GM18858 (cell line): ENCODE results near the gene LIX1.
A peak's percentile ranks its signal among the peaks of the same experiment; 100 is the strongest.
"Not testable (repeated sequence)": the region's sequence is repeated elsewhere in the genome, so short reads cannot be mapped to it uniquely, and the experiment has no call there.

Experiments used
- ATAC-seq: cut with Tn5 transposase; IDR thresholded peaks from one replicate; pipeline ENCODE4 v1.9.1; 2021; ENCODE audit not compliant: unreplicated experiment

The LIX1 gene

DNA sequence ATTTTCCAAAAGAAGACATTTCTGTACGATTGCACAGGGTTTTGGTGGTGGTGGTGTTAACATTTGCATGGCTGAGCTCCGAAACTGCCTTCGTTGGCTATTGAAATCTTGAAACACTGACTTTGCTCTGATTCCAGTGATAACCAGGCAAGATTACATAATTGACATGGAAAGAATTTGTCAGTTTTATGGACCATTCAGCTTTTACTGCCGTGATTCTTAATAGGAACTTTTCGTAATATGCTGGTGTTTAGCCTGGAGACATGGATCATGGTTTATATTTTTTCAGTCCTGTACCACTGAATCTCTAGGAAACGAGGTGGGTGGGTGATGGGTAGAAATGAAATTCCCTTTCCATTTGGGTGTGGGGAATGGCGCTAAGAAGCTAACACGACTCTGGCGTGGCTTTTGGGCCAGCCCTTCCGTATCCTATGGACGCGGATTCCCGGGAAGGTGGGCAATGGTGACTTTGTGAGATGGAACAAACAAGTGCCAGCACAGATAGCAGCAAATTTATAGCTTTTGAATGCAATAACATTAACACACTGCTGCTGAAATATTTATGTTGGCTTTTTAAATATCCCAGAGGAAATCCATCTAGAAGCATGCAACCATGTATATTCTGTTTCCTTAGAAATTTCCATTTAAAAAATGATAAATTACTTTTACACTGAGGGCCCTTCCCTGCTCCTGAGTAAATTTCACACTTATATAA is 36.8 kb downstream of the LIX1 start:
- ATAC-seq = no peak

DNA sequence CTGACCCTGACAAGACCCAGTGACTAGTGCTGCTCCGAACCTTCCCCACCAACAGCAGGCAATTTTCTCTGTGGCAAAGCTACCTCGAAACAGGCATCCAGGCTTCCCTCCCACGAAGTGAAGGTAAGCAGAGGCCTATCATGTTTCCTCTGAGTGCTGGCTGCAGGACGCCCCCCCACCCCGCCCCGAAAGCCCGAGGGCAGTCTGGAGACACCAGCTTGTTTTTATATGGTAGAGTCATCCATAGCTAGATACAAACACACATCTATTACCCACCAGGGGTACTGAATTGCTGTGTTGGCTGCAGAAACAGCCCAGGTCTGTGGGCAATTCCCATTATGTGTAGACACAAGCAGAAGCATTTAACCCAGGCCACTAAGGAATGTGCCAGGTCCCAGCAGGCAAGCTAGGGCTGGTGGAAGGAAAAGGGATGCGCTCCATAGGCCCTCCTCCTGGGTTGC is 40.4 kb downstream of the LIX1 start:
- ATAC-seq = no peak

DNA sequence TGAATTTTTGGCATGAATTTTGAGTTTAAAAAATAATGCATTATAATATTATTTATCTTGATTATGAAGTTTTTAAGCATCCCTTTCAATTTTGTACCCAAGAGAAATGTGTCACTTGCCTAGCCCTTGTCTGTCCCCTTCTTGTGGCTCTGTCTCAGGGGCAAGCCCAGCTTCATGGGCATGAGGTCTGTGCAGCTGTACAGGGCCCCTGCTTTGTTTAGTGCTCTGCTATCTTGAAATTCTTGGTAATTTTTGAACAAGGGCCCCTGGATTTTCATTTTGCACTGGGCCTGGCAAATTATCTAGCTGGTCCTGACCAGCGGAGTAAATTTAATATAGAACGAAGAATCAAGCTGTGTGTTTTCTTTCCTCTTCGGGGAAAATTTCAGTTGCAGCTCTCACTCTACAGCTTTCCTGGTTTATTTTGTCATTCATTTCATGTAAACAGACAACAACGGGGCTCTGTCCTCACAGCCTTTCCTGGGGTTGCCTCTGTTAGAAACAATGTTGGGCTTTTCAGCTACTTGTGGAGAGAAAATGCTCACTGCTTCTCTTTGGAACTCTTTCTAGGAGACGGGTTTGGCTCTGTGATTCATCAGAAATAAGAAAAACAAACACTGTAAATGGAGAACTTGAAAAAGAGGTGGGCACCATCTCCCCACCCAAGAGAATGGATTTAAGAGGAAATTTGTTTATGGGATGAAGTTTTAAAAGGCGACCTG is 41.1 kb downstream of the LIX1 start:
- no peak for ATAC-seq

DNA sequence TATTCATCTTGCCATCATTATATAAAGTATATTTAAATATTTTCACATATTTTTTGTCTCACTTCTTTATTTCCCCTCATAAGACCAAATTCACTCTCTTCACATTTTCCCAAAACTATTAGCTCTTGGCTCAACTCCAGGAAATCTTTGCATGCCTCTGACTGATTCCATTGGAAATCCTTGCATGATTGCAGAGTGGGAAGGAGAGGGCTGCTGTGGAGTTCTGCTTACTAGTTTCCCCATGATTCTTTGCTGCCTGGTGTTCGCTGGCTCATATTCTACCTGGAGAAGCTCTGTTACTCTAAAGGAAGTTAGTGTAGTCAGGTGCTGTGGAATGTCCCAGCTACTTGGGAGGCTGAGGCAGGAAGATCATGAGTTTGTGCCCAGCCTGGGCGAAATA is 41.9 kb downstream of the LIX1 start:
- no peak for ATAC-seq

DNA sequence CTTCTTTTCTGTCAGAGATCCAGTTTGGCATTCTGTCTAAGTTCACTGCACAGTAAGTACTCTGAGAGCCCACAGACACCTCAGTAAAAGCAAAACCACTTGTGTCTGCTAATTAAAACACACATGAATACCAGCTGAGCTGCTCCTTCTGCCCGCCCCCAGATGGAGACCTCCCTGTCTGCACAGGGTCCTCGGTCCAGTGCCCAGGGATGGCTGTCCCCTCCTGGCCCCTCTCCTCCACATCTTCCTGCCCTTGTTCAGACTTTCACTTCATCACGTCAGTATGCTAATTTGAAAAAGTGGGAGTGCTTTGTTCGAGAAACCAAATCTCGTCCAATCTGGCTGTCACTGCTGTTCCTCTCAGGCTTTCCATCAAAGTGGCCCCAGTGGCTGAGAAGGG is 43.5 kb downstream of the LIX1 start:
- no peak for ATAC-seq

DNA sequence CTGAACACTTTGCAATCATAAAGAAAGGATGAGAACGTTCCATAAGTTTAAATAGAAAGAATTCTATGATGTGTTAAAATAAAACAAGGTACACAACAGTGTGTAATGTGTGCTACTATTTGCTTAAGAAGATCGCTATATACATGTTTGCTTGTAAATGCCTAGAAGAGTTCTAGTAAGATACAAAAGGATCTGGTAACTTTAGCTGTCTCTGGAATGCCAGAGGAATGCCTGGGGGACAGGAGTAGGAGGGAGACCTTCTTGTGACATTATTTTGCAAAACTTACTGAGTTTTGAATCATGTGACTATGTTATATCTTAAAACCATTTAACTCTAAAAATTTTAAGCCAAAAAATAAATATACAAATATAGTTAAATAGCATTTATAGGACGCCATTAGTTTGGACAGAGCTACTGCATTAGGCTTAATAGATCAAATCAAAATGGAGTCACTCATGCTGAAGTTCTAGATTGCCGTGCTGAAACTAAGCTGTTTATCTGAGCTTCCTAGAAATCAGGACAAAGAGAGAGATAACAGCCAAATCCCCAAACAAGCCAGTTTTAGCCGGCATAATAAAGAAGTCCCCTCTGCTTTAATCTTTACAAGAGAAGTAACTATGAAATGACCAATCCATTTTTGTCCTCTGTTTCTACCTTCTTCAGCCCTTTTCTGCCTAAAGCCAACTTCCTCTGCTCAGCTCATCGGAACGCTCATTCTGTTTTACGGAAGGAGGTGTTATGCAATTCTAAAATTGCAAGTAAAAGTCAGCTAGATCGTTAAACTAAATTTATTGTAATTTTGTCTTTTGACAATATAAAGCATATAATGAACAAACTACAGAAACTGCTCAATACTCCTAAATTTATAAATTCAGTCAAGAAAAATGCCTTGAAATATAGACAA is 44.8 kb downstream of the LIX1 start:
- no peak for ATAC-seq

DNA sequence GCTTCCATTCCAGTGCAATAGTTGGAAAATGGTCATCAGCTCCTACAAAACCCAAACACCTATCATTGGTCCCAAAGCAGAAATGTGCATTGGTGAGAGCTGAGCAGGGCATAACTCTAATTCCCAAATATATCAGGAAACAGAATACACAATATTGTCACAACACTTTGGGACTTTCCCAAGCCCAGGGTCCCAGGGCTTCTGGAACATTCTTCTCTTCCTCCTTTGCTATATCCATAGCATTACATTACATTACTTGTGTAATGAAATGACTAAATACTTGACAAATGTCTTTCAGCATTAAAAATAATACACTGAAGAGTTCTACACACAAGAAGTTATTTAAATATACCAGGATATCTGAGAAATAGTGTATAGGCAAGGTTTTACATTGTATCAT is 45.6 kb downstream of the LIX1 start:
- ATAC-seq = no peak

DNA sequence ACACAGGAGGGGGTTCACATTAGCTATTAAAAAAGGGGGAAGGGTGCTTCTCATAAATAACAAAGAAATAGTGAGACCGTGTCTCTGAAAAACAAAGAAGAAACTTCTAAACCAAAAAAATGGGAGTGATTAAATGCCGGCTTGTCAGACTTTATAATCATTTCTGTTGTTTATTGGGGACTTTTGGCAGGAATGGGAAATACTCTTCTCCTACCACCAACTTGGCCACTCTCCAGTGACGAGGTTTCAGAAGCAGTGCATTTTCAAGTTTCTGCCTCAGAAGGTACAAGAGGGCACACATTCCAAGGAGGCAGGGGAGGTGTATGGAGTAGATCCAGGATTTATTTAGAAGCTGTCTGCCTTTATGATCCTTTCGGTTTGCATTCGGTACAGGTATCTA is 46.2 kb downstream of the LIX1 start:
- ATAC-seq = no peak

DNA sequence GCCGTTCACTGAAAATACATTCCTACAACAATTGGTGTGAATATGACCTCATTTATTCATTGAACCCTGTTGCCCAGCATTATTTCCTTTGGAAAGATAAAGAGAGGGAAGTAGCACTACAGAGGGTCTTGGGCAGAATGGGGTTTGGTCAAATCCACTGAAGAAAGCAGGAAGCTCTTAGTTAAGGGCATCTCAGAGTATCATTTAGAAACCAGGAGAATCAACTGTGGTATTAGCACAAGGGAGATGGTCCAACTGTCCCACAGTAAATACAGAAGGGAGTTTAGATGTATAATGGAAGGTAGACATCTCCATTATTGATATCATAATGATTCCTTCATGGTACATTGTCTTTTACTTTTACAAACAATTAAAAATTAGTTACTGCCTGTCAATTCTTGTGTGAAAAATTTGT is 47.1 kb downstream of the LIX1 start:
- ATAC-seq = peak; percentile 38

DNA sequence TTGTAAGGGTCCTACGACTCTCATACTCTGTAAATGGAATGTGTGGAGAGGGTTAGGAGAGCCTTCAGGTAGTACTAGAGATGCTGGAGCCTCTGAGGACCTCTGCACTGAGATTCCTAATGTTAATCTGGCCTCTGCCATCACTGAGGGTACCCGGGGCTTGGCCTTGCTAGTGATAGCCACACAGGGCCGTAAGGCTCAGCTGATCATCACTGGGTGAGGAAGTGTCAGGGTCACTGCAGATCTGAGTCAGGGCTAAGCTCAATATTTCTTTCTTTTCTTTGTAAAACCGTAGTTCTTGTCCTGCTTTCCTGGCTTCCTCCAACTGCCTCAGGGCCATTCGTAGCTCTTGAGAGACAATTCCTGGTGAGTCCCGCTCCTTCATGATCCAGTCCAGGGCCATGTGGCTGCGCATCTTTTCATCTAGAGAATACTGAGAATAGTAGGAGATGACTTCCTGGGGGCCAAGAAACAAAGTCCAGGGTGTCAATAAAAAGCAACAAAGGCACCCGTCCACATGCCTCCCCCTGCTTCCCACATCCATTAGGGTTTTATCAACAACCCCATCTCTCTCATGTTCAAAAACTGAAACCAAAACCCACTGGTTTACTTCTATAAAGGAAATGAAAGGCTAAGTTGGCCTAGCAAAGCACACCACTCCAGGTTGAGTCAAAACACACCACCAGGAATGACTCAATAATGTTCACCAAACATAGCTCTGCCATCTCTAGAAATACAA is 47.7 kb downstream of the LIX1 start:
- peak; percentile 99 for ATAC-seq

DNA sequence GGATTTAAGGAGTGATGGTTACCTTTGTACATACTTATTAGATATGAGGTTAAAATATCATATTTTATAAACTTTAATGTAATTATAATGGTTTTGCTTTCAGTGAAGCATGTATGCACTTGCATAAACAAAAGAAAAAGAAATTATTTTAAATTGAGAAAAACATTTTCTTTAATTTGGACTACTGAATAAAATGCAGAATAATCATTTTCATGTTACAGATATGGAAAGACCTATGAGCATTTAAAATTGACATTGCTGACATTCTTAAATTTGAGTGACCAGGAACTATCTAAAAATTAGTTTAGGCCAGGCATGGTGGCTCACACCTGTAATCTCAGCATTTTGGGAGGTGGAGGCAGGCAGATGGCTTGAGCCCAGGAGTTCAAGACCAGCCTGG is 49.2 kb downstream of the LIX1 start:
- no peak for ATAC-seq

DNA sequence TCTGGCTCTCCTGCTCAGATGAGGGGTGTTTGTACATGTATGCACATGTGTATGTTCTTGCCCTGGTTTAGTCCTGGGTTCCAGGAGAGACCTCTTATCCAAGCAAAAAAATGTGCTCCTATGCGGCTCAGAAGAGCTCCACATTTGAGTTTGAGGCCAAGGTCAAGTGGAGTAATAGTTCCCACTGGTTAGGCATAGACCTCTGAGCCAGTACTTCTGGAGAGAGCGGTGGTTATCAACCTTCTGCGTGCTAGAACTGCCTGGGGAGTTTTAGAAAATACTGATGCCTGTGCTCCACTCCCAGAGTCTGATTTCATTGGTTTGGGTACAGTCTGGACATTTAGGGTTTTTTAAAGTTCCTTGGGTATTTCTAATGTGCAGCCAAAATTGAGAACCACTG is 51.5 kb downstream of the LIX1 start:
- ATAC-seq = no peak

DNA sequence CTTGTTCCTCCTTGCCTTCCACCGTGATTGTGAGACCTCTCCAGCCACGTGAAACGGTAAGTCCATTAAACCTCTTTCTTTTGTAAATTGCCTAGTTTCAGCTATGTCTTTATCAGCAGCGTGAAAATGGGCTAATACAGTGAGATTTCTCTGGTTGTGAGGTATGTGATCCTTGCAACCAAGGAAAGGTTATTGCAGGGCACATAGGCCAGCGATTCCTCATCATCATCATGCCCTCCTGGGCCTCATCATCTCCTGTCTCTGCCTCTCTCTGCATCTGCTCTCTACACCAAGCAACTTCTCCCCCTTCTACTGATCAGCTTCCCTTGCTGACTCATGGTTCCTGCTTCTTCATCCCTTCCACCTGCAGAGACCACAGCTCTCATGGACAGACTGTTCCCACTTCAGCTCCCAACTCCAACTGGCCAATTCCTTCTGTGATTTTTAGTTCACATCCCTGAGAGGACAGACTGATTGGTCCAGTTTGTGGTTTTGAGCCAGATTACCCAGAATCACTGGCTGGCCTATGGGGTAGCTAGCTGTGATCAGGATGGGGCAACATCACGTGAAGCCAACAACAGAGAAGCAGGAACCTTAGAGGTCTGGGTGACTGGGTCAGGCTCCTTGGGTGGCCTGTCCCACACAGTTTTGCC is 53.1 kb downstream of the LIX1 start:
- no peak for ATAC-seq

DNA sequence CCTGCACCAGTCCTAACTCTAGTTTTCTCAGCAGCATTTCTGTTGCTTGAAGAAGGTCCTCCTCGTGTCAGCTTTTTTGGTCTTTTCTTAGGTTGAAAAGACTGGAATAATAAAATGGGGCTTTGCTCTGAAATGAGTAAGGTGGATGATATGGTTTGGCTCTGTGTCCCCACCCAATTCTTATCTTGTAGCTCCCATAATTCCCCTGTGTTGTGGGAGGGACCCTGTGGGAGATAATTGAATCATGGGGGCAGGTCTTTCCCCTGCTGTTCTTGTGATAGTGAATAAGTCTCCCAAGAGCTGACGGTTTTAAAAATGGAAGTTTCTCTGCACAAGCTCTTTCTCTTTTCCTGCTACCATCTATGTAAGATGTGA is 53.6 kb downstream of the LIX1 start:
- no peak for ATAC-seq

DNA sequence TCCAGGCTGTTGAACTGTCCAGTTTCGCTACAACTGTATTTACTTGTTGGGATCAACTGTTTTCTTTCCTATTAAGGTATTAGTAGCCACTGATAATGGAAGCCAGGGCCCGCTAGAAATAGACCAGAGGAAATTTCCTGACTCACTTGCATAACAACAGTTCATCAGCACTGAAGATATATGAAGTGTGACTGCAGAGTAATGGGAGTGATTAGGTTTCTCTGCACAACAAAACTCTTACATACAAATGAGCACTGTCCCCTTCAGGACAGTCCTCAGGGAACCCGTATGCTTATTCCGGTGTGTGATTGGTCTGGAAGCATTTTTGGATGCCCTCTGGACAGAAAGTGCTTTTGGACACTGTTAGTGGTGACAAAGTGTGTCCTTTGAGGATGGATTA is 55.3 kb downstream of the LIX1 start:
- ATAC-seq = no peak

DNA sequence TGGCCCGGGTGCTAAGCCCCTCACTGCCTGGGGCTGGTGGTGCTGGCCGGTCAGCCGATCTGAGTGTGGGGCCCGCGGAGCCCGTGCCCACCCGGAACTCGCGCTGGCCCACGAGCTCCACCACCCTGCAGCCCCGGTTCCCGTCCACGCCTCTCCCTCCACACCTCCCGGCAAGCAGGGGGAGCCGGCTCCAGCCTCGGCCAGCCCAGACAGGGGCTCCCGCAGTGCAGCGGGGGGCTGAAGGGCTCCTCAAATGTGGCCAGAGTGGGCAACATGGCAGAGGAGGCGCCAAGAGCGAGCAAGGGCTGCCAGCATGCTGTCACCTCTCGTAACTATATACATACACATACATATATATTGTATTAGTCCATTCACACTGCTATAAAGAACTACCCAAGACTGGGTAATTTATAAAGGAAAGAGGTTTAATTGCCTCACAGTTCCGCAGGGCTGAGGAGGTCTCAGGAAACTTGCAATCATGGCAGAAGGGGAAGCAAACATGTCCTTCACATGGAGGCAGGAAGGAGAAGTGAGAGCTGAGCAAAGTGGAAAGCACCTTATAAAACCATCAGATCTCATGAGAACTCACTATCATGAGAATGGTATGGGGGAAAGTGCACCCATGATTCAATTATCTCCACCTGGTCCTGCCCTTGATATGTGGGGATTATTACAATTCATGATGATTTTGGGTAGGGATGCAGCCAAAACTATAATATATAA is 56.8 kb downstream of the LIX1 start:
- no peak for ATAC-seq

DNA sequence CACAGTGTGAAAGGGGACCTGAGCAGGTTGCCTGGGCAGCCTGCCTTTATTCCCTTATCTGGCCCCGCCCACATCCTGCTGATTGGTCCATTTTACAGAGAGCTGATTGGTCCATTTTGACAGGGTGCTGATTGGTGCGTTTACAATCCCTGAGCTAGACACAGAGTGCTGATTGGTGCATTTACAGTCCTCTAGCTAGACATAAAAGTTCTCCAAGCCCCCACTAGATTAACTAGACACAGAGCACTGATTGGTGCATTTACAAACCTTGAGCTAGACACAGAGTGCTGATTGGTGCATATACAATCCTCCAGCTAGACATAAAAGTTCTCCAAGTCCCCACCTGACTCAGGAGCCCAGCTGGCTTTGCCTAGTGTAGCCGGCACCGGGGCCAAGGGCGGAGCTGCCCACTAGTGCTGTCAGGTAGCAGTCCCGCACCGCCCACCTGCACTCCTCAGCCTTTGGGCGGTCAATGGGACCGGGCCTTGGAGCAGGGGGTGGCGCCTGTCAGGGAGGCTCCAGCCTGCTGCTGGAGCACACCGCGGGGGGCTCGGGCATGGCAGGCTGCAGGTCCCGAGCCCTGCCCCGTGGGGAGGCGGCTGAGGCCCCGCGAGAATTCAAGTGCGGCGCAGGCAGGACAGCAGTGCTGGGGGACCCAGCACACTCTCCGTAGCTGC is 57.5 kb downstream of the LIX1 start:
- not testable (repeated sequence) for ATAC-seq

DNA sequence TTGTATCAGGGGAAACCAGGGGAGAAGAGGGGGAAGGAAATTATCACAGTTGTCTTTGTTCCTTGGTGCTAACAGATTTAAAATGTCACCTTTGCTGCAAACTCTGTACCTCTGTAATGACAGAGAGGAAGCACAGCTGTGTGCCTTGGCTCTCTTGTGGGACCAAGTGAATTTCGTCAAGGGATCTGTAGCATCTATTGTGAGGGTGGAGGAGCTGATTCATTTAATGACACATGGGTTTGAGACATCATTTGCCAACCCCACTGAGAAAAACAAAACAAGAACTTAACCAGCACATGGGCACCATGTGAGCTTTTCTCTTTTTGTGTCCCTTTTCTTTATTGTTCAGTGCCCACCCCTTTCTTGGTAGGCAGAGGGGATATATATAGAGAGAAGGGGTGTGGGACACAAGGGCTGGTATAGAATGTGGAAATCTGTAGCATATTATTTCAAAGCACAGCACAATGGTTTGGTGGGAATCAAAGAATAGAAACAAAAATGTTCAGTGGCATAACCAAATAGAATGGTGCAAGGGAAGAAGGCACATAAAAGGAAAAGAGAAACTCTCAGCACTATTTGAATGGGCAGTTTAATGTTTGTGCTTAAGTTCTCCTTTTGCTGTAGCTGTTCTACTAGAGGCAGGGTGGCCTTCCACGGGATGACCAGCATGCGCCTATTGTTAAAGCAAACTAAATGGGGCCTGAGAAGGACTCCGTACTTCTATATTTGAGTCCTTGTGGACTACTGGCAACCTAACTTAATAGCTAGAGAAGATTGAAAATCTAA is 63.3 kb downstream of the LIX1 start:
- ATAC-seq = peak; percentile 53

DNA sequence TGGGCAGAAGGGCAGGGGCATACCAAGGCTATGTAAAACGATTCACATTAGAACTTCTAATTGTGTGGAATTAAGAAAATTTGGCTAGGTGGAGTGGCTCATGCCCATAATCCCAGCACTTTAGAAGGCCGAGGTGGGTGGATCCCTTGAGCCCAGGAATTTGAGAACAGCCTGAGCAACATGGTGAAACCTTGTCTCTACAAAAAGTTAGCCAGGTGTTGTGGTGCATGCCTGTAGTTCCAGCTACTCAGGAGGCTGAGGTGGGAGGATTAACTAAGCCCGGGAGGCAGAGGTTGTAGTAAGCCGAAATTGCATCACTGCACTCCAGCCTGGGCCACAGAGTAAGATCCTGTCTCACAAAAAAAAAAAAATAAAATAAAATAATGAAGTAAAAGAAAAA is 65.2 kb downstream of the LIX1 start:
- ATAC-seq = no peak
